Measurements from ENCODE around the gene PPP1R12C.

GRCh38 chr19:55109527-55110291, 7.7 kb downstream of the PPP1R12C start:
- TF ChIP-seq CTCF (conservative IDR thresholded peaks at IDR 0.05): no peak
- TF ChIP-seq EZH2 (IDR thresholded peaks at IDR 0.05; ENCODE audit: low read depth): no peak

Data from PC-9 (cell line).